Hepatocyte (in vitro differentiated cells): ENCODE measurements around the gene FLT3LG.

Source experiments
- EZH2 ChIP-seq: fragments of 200-600 bp; sonication (generic); IDR thresholded peaks from 2 replicates; pipeline ENCODE4 v1.6.1; 2016; ENCODE audit warnings: antibody characterized with exemption, mild to moderate bottlenecking, borderline replicate concordance
- EZH2phosphoT487 ChIP-seq: fragments of 200-600 bp; sonication (generic); IDR thresholded peaks from one replicate; pipeline ENCODE4 v1.6.1; 2018; ENCODE audit warnings: antibody characterized with exemption, mild to moderate bottlenecking, low read depth, moderate library complexity; ENCODE audit not compliant: unreplicated experiment, severe bottlenecking
- TF ChIP-seq, protein P1 (sequence below): fragments of 200-600 bp; sonication (generic); IDR thresholded peaks from 2 replicates; pipeline ENCODE4 v1.5.1; 2016; ENCODE audit warnings: antibody characterized with exemption, mild to moderate bottlenecking; ENCODE audit not compliant: poor library complexity

DNA sequence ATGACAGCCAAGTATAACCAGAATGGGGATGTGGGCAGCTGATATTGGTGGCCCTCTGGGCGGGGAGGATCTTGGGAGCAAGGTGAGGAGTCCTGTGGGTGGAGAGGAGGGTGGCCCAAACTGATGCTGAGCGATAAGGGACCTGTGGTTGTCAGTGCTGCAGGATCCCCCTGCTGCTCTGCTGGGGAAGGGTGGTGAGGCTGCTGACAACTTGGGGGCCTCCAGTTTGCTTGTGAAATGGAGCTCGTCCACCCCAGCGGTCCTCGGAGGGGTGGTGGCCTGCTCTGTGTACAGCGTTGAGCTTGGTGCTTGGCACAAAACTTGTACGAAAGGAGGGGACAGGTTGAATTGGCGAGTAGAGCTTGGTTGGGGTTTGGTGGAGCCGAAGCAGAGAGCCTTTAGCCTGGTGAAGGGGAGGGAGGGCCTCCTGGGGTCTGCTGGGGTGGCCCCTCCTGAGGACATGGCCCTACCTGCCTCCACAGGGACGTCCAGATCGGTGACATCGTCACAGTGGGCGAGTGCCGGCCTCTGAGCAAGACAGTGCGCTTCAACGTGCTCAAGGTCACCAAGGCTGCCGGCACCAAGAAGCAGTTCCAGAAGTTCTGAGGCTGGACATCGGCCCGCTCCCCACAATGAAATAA is 25.1 kb downstream of the FLT3LG start:
- TF ChIP-seq, protein P1, sequence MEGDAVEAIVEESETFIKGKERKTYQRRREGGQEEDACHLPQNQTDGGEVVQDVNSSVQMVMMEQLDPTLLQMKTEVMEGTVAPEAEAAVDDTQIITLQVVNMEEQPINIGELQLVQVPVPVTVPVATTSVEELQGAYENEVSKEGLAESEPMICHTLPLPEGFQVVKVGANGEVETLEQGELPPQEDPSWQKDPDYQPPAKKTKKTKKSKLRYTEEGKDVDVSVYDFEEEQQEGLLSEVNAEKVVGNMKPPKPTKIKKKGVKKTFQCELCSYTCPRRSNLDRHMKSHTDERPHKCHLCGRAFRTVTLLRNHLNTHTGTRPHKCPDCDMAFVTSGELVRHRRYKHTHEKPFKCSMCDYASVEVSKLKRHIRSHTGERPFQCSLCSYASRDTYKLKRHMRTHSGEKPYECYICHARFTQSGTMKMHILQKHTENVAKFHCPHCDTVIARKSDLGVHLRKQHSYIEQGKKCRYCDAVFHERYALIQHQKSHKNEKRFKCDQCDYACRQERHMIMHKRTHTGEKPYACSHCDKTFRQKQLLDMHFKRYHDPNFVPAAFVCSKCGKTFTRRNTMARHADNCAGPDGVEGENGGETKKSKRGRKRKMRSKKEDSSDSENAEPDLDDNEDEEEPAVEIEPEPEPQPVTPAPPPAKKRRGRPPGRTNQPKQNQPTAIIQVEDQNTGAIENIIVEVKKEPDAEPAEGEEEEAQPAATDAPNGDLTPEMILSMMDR: no peak
- TF ChIP-seq EZH2phosphoT487 (no peak), EZH2 (no peak)
